Activated CD4-positive, alpha-beta memory T cell treated with anti-CD3 and anti-CD28 coated beads, Interleukin-2, amount 10 ng/mL, durations not matched to agents 7 days and 5 days (primary cell): Measurements from ENCODE around the gene CNTNAP2. TPM values are rescaled to one million over a fixed set of nuclear protein-coding genes. Genes with fewer than 3 reads are reported as not detected.

Source experiments
- CTCF ChIA-PET: fragments of 350-600 bp; sonication (Branson Sonifier 250); formaldehyde crosslinking; loops from one replicate; lab custom pipeline; 2021; ENCODE audit warnings: antibody characterized with exemption, inconsistent platforms; lab: Charles Lee
- POLR2A ChIA-PET: fragments of 350-600 bp; sonication (Branson Sonifier 250); formaldehyde crosslinking; loops from one replicate; lab custom pipeline; 2021; ENCODE audit warnings: antibody characterized with exemption; lab: Charles Lee
- DNase-seq: peaks from one replicate; pipeline ENCODE4 v3.0.0-alpha.2; 2020
- H3K27ac Mint-ChIP-seq: one replicate; pipeline ENCODE4 v1.8.0; 2021; ENCODE audit warnings: mild to moderate bottlenecking, mixed read lengths
- H3K27me3 Mint-ChIP-seq: one replicate; pipeline ENCODE4 v1.8.0; 2021; ENCODE audit warnings: mixed read lengths
- H3K36me3 Mint-ChIP-seq: one replicate; pipeline ENCODE4 v1.8.0; 2021; ENCODE audit warnings: low read depth, mixed read lengths
- H3K4me1 Mint-ChIP-seq: one replicate; pipeline ENCODE4 v1.8.0; 2021; ENCODE audit warnings: mixed read lengths
- H3K4me3 Mint-ChIP-seq: one replicate; pipeline ENCODE4 v1.8.0; 2021; ENCODE audit warnings: mild to moderate bottlenecking, mixed read lengths
- H3K9me3 Mint-ChIP-seq: one replicate; pipeline ENCODE4 v1.8.0; 2021; ENCODE audit warnings: mixed read lengths
- total RNA-seq, 2 experiments: library from RNA; stranded (reverse); gene quantifications; one replicate each; pipeline ENCODE4 v1.2.3, GENCODE V29; 2021

The CNTNAP2 gene
- total RNA-seq, 2 experiments from 2014 or later: not detected

GRCh38 chr7:146713934-146714333 lies 597.3 kb downstream of the CNTNAP2 start:
- H3K27ac Mint-ChIP-seq: no peak overlapping the region
- CTCF ChIA-PET: no interaction called here
- peaks cover 5% of the 10 kb centered on the region for H3K9me3 Mint-ChIP-seq
- H3K36me3 Mint-ChIP-seq: no peaks in the 10 kb centered on the region
- no peaks in the 10 kb centered on the region for H3K27me3 Mint-ChIP-seq
- POLR2A ChIA-PET: no interaction called here
- H3K4me3 Mint-ChIP-seq: no peak overlapping the region
- DNase-seq: no peak
- no peaks in the 10 kb centered on the region for H3K4me1 Mint-ChIP-seq

- ChIA-PET CTCF (no interaction called here), POLR2A (no interaction called here)
- H3K36me3 Mint-ChIP-seq: no peaks in the 10 kb centered on the region
- no peaks in the 10 kb centered on the region for H3K27me3 Mint-ChIP-seq
- no peak for DNase-seq
- no peak overlapping the region for H3K4me3 Mint-ChIP-seq
- no peaks in the 10 kb centered on the region for H3K4me1 Mint-ChIP-seq
- no peak overlapping the region for H3K27ac Mint-ChIP-seq
- H3K9me3 Mint-ChIP-seq: peaks cover 6% of the 10 kb centered on the region
Measured at GRCh38 chr7:146720195-146720594, 603.6 kb downstream of the CNTNAP2 start.

GRCh38 chr7:146722986-146723385 lies 606.4 kb downstream of the CNTNAP2 start:
- Mint-ChIP-seq H3K27ac (no peak overlapping the region), H3K4me1 (no peaks in the 10 kb centered on the region), H3K4me3 (no peak overlapping the region), H3K27me3 (no peaks in the 10 kb centered on the region), H3K9me3 (peaks cover 9% of the 10 kb centered on the region), H3K36me3 (no peaks in the 10 kb centered on the region)
- POLR2A ChIA-PET: no interaction called here
- no peak for DNase-seq
- CTCF ChIA-PET: no interaction called here

- peaks cover 9% of the 10 kb centered on the region for H3K9me3 Mint-ChIP-seq
- no peaks in the 10 kb centered on the region for H3K4me1 Mint-ChIP-seq
- POLR2A ChIA-PET: no interaction called here
- no peak overlapping the region for H3K27ac Mint-ChIP-seq
- no peak for DNase-seq
- H3K27me3 Mint-ChIP-seq: no peaks in the 10 kb centered on the region
- CTCF ChIA-PET: no interaction called here
- H3K36me3 Mint-ChIP-seq: no peaks in the 10 kb centered on the region
- H3K4me3 Mint-ChIP-seq: no peak overlapping the region
Measured at GRCh38 chr7:146725520-146725919, 608.9 kb downstream of the CNTNAP2 start.

- POLR2A ChIA-PET: no interaction called here
- no peak overlapping the region for H3K27ac Mint-ChIP-seq
- no peak for DNase-seq
- CTCF ChIA-PET: no interaction called here
- H3K4me1 Mint-ChIP-seq: no peaks in the 10 kb centered on the region
- H3K36me3 Mint-ChIP-seq: no peaks in the 10 kb centered on the region
- H3K27me3 Mint-ChIP-seq: no peaks in the 10 kb centered on the region
- H3K9me3 Mint-ChIP-seq: peaks cover 7% of the 10 kb centered on the region
- no peak overlapping the region for H3K4me3 Mint-ChIP-seq
Measured at GRCh38 chr7:146728141-146728540, 611.5 kb downstream of the CNTNAP2 start.

GRCh38 chr7:146728611-146729010 lies 612.0 kb downstream of the CNTNAP2 start:
- no peak overlapping the region for H3K4me3 Mint-ChIP-seq
- no peak for DNase-seq
- H3K4me1 Mint-ChIP-seq: no peaks in the 10 kb centered on the region
- H3K27ac Mint-ChIP-seq: no peak overlapping the region
- H3K36me3 Mint-ChIP-seq: no peaks in the 10 kb centered on the region
- no peaks in the 10 kb centered on the region for H3K27me3 Mint-ChIP-seq
- ChIA-PET CTCF (no interaction called here), POLR2A (no interaction called here)
- H3K9me3 Mint-ChIP-seq: peaks cover 7% of the 10 kb centered on the region

- POLR2A ChIA-PET: no interaction called here
- no peaks in the 10 kb centered on the region for H3K27me3 Mint-ChIP-seq
- CTCF ChIA-PET: no interaction called here
- H3K36me3 Mint-ChIP-seq: no peaks in the 10 kb centered on the region
- DNase-seq: no peak
- no peaks in the 10 kb centered on the region for H3K9me3 Mint-ChIP-seq
- no peak overlapping the region for H3K4me3 Mint-ChIP-seq
- H3K4me1 Mint-ChIP-seq: no peaks in the 10 kb centered on the region
- no peak overlapping the region for H3K27ac Mint-ChIP-seq
Measured at GRCh38 chr7:146731185-146731584, 614.6 kb downstream of the CNTNAP2 start.

GRCh38 chr7:146735992-146736391 lies 619.4 kb downstream of the CNTNAP2 start:
- Mint-ChIP-seq H3K4me1 (no peaks in the 10 kb centered on the region), H3K27me3 (no peaks in the 10 kb centered on the region), H3K36me3 (no peaks in the 10 kb centered on the region), H3K27ac (no peak overlapping the region), H3K4me3 (no peak overlapping the region), H3K9me3 (peaks cover 9% of the 10 kb centered on the region)
- ChIA-PET CTCF (no interaction called here), POLR2A (no interaction called here)
- DNase-seq: no peak

GRCh38 chr7:146736446-146737190 lies 620.0 kb downstream of the CNTNAP2 start:
- Mint-ChIP-seq H3K4me3 (no peak overlapping the region), H3K27me3 (no peaks in the 10 kb centered on the region), H3K9me3 (peaks cover 13% of the 10 kb centered on the region), H3K36me3 (no peaks in the 10 kb centered on the region), H3K27ac (no peak overlapping the region), H3K4me1 (no peaks in the 10 kb centered on the region)
- DNase-seq: no peak
- ChIA-PET CTCF (no interaction called here), POLR2A (no interaction called here)

GRCh38 chr7:146740039-146740438 lies 623.4 kb downstream of the CNTNAP2 start:
- Mint-ChIP-seq H3K9me3 (peaks cover 14% of the 10 kb centered on the region), H3K4me3 (no peak overlapping the region), H3K4me1 (no peaks in the 10 kb centered on the region), H3K27ac (no peak overlapping the region), H3K36me3 (no peaks in the 10 kb centered on the region), H3K27me3 (no peaks in the 10 kb centered on the region)
- CTCF ChIA-PET: no interaction called here
- no peak for DNase-seq
- POLR2A ChIA-PET: no interaction called here

- Mint-ChIP-seq H3K4me1 (no peaks in the 10 kb centered on the region), H3K36me3 (no peaks in the 10 kb centered on the region), H3K4me3 (no peak overlapping the region), H3K27ac (no peak overlapping the region), H3K9me3 (peaks cover 14% of the 10 kb centered on the region), H3K27me3 (no peaks in the 10 kb centered on the region)
- POLR2A ChIA-PET: no interaction called here
- no peak for DNase-seq
- CTCF ChIA-PET: no interaction called here
Measured at GRCh38 chr7:146741911-146742310, 625.3 kb downstream of the CNTNAP2 start.

- ChIA-PET POLR2A (no interaction called here), CTCF (no interaction called here)
- no peaks in the 10 kb centered on the region for H3K36me3 Mint-ChIP-seq
- DNase-seq: no peak
- H3K4me3 Mint-ChIP-seq: no peak overlapping the region
- no peaks in the 10 kb centered on the region for H3K27me3 Mint-ChIP-seq
- peaks cover 19% of the 10 kb centered on the region for H3K9me3 Mint-ChIP-seq
- no peak overlapping the region for H3K27ac Mint-ChIP-seq
- no peaks in the 10 kb centered on the region for H3K4me1 Mint-ChIP-seq
Measured at GRCh38 chr7:146754385-146754784, 637.8 kb downstream of the CNTNAP2 start.

- ChIA-PET POLR2A (no interaction called here), CTCF (no interaction called here)
- Mint-ChIP-seq H3K4me1 (no peaks in the 10 kb centered on the region), H3K9me3 (peaks cover 16% of the 10 kb centered on the region), H3K36me3 (no peaks in the 10 kb centered on the region), H3K4me3 (no peak overlapping the region), H3K27ac (no peak overlapping the region), H3K27me3 (no peaks in the 10 kb centered on the region)
- DNase-seq: no peak
Measured at GRCh38 chr7:146755585-146755984, 639.0 kb downstream of the CNTNAP2 start.

GRCh38 chr7:146764458-146764857 lies 647.9 kb downstream of the CNTNAP2 start:
- CTCF ChIA-PET: interaction anchor here (0.7 kb wide), 1 partner anchor 350 kb away, joined by 3 read pairs; no protein-coding TSS in a partner anchor

More at GRCh38 chr7:146764458-146764857, 647.9 kb downstream of the CNTNAP2 start:
- POLR2A ChIA-PET: no interaction called here
- no peaks in the 10 kb centered on the region for H3K4me1 Mint-ChIP-seq
- no peaks in the 10 kb centered on the region for H3K27me3 Mint-ChIP-seq
- no peak overlapping the region for H3K27ac Mint-ChIP-seq
- no peaks in the 10 kb centered on the region for H3K36me3 Mint-ChIP-seq
- no peak for DNase-seq
- peaks cover 8% of the 10 kb centered on the region for H3K9me3 Mint-ChIP-seq
- H3K4me3 Mint-ChIP-seq: no peak overlapping the region
